GM12874 (cell line): Measurements from ENCODE around the gene EIF3K.

Experiments
- TF ChIP-seq, protein P1 (sequence below): IDR thresholded peaks from 2 replicates; pipeline ENCODE4 v1.5.1; 2011; ENCODE audit warnings: low read depth, mild to moderate bottlenecking, control low read depth, low read length, moderate library complexity; ENCODE audit not compliant: insufficient read depth

EIF3K gene

GRCh38 chr19:38664503-38665211 lies 45.7 kb downstream of the EIF3K start:
- TF ChIP-seq, protein P1, sequence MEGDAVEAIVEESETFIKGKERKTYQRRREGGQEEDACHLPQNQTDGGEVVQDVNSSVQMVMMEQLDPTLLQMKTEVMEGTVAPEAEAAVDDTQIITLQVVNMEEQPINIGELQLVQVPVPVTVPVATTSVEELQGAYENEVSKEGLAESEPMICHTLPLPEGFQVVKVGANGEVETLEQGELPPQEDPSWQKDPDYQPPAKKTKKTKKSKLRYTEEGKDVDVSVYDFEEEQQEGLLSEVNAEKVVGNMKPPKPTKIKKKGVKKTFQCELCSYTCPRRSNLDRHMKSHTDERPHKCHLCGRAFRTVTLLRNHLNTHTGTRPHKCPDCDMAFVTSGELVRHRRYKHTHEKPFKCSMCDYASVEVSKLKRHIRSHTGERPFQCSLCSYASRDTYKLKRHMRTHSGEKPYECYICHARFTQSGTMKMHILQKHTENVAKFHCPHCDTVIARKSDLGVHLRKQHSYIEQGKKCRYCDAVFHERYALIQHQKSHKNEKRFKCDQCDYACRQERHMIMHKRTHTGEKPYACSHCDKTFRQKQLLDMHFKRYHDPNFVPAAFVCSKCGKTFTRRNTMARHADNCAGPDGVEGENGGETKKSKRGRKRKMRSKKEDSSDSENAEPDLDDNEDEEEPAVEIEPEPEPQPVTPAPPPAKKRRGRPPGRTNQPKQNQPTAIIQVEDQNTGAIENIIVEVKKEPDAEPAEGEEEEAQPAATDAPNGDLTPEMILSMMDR, result no peak

GRCh38 chr19:38665219-38665931 lies 46.4 kb downstream of the EIF3K start:
- TF ChIP-seq, protein P1, result no peak

GRCh38 chr19:38665950-38666662 lies 47.1 kb downstream of the EIF3K start:
- TF ChIP-seq, protein P1, result no peak

DNA sequence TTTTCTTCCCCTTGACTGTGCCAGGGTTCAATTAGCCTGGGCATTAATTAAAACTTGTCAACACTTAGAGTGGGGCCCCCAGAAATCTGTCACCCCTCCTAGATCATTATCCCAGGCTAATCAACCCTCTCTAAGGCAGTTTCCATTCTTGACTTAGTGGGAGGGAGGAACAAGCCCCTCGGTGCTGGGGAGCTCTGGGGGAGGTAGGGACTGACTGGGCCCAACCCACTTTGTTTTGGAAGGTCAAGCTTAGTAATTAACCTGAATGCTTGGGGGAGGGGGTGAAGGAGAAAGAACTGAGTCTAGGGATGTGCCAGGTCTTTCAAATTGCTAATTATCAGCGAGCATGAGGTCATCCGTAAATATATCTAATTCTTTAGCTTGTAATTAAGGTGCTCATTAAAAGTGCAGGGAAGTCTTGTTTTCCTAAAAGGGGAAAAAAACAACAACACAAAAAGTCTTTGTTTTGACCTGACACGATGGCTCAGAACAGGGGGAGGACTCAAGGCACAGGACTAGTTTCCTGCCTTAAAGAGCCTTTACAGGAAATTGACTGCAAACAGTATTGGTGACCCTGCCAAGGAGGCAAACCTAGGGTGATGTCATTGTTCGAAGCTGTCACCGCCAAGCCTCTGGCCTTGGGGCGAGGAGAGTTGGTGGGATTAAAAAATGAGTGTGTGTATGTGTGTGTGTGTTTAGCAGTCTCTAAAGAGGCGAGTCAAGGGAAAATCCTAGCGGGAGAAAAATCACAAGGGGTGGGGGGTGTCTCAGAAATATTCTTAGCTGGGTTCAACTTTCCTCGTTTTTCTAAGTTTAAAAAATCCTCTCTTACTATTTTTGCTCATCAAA lies 47.9 kb downstream of the EIF3K start:
- TF ChIP-seq, protein P1, result no peak

DNA sequence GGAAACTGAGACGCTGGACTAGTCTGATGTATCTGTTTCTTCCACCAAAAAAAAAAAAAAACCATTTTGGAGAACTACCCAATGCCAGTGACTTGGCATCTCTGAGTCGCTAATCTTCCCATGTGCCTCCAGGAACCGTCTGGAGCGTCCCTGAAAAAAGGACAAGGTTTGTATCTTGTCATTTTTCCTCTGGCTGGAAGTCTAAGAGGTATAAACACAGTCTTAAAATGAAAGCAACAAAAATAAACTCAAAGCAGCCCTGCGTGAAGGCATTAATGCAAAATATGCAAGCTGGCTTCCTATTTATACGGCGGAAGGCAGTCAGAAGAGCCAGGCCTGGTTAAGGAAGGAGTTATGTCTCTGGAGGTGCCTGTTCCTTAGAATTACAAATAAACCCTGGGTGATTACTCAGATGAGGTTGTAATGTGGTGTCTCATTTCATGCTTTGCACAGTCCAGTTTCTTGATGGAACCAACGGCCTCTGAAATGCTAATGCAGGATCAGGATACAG lies 48.7 kb downstream of the EIF3K start:
- TF ChIP-seq, protein P1, result no peak

- TF ChIP-seq, protein P1, result no peak
These were observed 50.6 kb downstream of the EIF3K start for GRCh38 chr19:38669552-38669951.
